Measurements from ENCODE around the gene TSPEAR.

TSPEAR gene

DNA sequence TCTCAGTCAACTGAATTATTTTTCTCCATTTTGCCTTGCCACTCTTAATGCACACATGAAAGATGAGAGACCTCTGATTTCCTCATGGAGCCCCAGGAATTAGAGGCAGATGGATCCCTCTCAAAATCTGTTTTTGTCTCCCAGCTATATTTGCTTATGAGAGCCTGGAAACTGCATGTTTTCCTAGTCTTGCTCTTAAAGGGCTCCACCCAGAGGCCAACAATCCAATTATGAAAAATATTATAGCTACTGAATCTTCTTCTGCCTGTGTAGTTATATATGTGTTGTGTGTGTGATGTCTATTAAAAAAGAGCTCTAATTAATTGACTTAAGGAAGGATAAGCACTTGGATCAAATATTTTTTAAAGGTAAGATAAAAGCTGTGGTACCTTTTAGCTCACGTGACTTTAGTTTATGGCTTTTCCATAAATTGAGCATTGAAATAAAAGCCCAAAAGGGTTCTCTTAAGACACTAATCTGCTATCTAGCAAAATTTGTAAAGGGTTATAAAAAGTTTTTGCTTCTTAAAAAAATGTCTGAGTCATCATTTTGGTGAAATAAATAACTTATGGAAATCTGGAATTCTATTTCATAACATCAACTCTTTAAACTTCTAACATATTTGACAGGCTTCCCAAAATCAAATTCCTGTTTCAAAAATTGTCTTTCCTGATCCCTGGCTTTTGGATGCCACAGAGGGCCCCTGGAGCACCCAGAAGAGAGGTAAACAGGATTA is 31.2 kb upstream of the TSPEAR start:
- intact Hi-C loops (cut with DNase I) = no loop called here
- DNase-seq = no peak

GRCh38 chr21:44741921-44742320 is 30.5 kb upstream of the TSPEAR start:
- DNase-seq = no peak
- intact Hi-C loops (cut with DNase I) = no loop called here

DNA sequence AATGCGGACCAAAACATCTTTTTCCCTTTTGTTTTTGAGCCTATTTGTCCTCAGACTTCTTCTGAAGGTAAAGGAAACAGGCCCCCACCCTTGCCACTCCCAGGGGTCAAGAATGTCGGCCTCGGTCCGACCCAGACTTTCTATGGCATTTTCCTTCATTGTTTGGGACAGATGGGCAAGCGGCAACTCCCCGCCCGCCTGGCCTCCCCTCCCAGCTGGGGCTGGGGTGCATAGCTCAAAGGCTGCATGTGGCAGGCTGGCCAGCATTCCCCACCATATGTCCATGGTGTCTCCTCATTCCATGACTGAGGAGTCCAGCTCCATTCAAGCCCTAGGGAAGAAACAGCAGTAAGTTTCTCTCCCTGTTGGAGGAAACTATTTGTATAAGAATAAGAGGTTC is 29.4 kb upstream of the TSPEAR start:
- DNase-seq = peak in 1 of 10 donors; percentile 57
- intact Hi-C loops (cut with DNase I) = no loop called here

DNA sequence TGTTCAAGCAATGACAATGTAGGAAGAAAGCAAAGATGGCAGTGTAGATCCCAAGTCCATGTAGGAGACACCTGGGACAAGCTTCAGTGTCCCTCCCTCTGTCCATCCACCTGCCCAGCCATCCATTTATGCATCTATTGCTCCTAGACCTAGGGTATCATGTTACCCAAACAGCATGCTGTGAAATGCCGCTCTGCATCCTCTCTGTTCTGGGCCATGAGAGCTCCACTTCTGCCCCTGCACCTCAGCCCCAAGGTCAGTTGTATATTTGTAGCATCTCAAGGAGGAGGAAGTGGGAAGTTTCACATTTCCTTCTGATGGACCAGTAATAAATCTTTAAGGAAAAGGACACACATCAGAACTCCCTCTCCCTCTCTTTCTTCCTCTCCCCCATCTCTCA is 27.9 kb upstream of the TSPEAR start:
- intact Hi-C loops (cut with DNase I) = no loop called here
- DNase-seq = no peak

GRCh38 chr21:44738621-44739020 is 27.2 kb upstream of the TSPEAR start:
- no peak for DNase-seq
- intact Hi-C loops (cut with DNase I) = no loop called here

GRCh38 chr21:44737706-44738354 is 26.5 kb upstream of the TSPEAR start:
- intact Hi-C loops (cut with DNase I) = no loop called here
- DNase-seq = no peak

GRCh38 chr21:44736291-44737004 is 25.1 kb upstream of the TSPEAR start:
- intact Hi-C loops (cut with DNase I) = no loop called here
- no peak for DNase-seq

DNA sequence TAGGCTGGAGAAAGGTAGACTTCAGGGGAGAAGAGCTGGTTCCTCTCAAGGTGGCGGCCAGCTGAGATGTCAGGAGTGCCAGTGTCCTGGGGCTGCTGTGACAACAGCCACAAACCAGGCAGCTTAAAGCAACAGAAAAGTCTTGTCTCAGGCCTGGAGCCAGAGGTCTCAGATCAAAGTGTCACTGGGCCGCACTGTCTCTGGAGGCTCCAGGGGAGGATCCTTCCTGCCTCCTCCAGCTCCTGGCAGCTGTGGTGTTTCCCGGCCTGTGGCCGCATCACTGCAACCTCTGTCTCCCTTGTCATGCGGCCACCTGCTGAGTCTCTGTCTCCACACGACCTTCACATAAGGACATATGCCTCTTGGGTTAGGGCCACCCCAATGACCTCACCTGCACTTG is 24.4 kb upstream of the TSPEAR start:
- DNase-seq = no peak
- intact Hi-C loops (cut with DNase I) = no loop called here

GRCh38 chr21:44734841-44735240 is 23.5 kb upstream of the TSPEAR start:
- intact Hi-C loops (cut with DNase I) = no loop called here
- DNase-seq = no peak

DNA sequence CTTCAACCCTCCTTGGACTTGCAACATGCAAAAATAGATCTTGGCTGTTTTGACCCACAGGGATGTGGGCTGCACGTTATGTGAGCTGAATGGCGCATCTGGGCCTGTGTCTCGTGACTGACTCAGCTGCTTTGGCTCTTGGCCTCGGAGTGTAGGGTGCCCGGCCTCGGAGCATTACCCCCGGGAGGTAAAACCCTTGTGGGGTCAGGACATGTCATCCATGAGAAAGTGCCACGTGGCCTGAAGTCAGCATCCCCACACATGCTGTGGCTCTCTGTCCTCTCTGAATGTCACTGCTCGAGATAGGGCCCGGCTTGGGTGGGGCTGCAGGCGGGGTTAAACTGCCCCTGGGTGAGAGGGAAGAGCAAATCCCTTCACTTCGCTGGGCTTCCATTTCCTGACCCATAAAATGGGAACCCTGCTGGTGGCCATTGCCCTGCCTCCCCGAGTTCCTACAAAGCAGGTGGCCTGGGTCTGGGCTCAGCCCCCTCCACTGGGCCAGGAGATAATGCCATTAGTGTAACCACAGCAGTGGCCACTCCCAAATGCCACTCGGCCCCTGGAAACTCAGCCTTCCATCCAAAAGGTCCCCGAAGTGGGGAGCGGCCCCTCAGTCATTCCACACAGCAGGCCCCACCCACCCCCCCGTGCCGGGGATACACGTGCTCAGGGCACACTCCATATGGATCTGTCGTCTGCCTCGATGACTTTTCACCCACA is 22.8 kb upstream of the TSPEAR start:
- DNase-seq = no peak
- intact Hi-C loops (cut with DNase I) = no loop called here

DNA sequence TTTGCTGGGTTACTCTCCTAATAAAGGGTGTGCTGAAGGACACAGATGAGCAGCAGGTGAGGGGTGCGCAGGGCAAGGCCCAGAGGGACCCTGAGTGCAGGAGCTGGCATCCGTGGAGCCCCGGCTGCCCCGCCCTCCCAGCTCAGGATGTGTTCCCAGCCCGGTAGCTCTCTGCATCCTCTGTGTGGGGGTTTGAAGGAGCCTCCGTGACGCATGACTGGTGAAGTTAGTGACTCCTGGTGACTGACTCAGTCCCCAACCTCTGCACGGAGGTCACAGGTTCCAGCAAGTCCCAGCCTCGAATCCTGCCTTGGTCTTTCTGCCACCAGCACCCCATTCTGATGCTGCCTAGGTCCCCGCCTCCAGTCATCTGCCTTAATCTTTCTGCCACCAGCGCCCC is 21.6 kb upstream of the TSPEAR start:
- intact Hi-C loops (cut with DNase I) = no loop called here
- DNase-seq = no peak

GRCh38 chr21:44732263-44732662 is 20.9 kb upstream of the TSPEAR start:
- intact Hi-C loops (cut with DNase I) = no loop called here
- DNase-seq = no peak

DNA sequence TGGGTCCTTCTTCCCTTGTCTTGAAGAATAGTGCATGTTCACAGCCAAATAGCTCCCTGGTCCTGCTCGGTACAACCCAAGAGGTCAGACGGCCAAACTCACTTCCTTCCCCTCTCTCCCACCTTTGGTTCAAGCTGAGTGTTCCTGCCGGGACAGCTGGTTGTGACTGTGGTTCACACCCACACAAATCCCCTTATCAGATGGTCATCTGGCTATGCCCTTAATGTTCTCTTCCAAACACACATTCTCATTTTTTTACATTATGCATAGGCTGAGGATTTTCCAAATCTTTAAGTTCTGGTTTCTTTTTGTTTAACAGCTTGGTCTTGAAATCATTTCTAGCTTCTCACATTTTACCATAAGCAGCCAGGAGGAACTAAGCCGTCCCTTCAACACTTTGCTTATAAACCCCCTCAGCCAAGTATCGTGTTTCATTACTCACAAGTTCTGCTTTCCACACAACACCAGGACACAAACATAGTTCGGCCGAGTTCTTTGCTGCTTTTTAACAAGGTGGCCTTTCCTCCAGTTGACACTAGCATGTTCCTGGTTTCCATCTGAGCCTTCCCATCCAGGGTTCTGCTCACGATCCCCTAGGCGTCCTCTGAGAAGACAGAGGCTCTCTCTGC is 19.7 kb upstream of the TSPEAR start:
- DNase-seq = no peak
- intact Hi-C loops (cut with DNase I) = no loop called here

- intact Hi-C loops (cut with DNase I) = no loop called here
- no peak for DNase-seq
Measured at GRCh38 chr21:44730028-44730395, 18.6 kb upstream of the TSPEAR start.

- intact Hi-C loops (cut with DNase I) = no loop called here
- DNase-seq = peak in 1 of 10 donors; percentile 68
Measured at GRCh38 chr21:44729336-44730027, 18.1 kb upstream of the TSPEAR start.

DNA sequence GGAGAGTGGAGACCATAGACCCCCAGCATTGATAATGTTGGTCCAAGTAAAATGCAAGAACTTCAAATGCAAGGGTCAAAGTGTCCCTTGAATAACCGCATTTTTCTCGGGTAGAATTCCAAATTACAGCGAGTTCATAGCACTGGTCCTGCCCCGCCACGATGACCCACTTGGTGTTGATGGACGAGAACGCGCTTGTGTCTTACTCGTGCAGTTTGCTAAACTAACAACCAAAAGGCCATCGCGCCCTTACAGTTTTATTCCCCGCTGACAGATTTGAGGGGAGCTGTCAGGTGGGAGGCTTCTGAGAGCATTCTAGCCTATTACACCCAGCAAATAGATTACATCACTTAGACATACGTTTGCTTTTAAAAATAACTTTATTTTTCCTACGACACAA is 17.3 kb upstream of the TSPEAR start:
- DNase-seq = peak in 1 of 10 donors; percentile 44
- intact Hi-C loops (cut with DNase I) = no loop called here

- DNase-seq = peak in 1 of 10 donors; percentile 42
- intact Hi-C loops (cut with DNase I) = no loop called here
Measured at GRCh38 chr21:44727757-44728156, 16.4 kb upstream of the TSPEAR start.

- DNase-seq = peak in 1 of 10 donors; percentile 34
- intact Hi-C loops (cut with DNase I) = no loop called here
Measured at GRCh38 chr21:44727321-44727720, 15.9 kb upstream of the TSPEAR start.

DNA sequence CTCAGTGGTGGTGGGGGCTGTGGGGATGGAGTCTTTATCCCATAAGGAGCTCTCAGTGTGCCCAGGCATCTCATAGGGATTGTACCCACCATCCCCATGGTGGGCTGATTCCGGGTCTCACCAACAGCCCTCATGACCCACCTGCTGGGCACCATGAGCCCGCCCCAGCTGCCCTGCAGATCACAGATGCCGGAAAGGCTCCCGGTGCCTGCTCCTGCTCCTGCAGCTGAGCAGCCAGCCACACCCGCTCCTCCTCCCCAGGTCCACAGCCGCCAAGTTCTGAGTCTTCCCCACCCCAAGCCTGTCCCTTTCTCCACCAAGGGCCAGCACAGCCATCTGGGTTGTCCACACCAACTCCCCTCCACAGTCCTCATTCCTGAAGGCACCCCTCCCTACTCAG is 15.5 kb upstream of the TSPEAR start:
- intact Hi-C loops (cut with DNase I) = no loop called here
- DNase-seq = peak in 1 of 10 donors; percentile 36

- no peak for DNase-seq
- intact Hi-C loops (cut with DNase I) = no loop called here
Measured at GRCh38 chr21:44724926-44725325, 13.6 kb upstream of the TSPEAR start.

Measured in posterior cingulate gyrus (tissue), 11 donors.